ENCODE results near the gene CAVIN1.
"Not testable (repeated sequence)": the region's sequence is repeated elsewhere in the genome, so short reads cannot be mapped to it uniquely, and the experiment has no call there.

CAVIN1 gene

GRCh38 chr17:42395601-42396000, 27.5 kb downstream of the CAVIN1 start:
- H3K9me3 ChIP-seq (ENCODE audit: control insufficient read depth in 5 of 5, low read length in 5 of 5), result not testable (repeated sequence)
- H3K4me1 ChIP-seq (ENCODE audit: control insufficient read depth in 5 of 5, insufficient read depth in 5 of 5, low read length in 5 of 5), result peaks cover 0 to 13% (median 9%) of the 10 kb centered on the region in 5 donors

GRCh38 chr17:42394838-42395237, 28.2 kb downstream of the CAVIN1 start:
- H3K9ac ChIP-seq (ENCODE audit: low read length in 5 of 5), result no peak overlapping the region
- H3K36me3 ChIP-seq (ENCODE audit: control insufficient read depth in 5 of 5, insufficient read depth in 5 of 5, low read length in 5 of 5), result no peaks in the 10 kb centered on the region
- no peak overlapping the region for H3K27ac ChIP-seq (ENCODE audit: low read depth, low read length)
- no peaks in the 10 kb centered on the region for H3K9me3 ChIP-seq (ENCODE audit: control insufficient read depth in 5 of 5, low read length in 5 of 5)
- no peaks in the 10 kb centered on the region for H3K27me3 ChIP-seq (ENCODE audit: control insufficient read depth in 5 of 5, insufficient read depth in 4 of 5, low read length in 5 of 5)
- peaks cover 0 to 13% (median 9%) of the 10 kb centered on the region in 5 donors for H3K4me1 ChIP-seq (ENCODE audit: control insufficient read depth in 5 of 5, insufficient read depth in 5 of 5, low read length in 5 of 5)
- H3K4me3 ChIP-seq (ENCODE audit: low read depth in 1 of 5, low read length in 5 of 5), result no peak overlapping the region

More at GRCh38 chr17:42395601-42396000, 27.5 kb downstream of the CAVIN1 start:
- H3K9ac ChIP-seq (ENCODE audit: low read length in 5 of 5); H3K27ac ChIP-seq (ENCODE audit: low read depth, low read length); H3K36me3 ChIP-seq (ENCODE audit: control insufficient read depth in 5 of 5, insufficient read depth in 5 of 5, low read length in 5 of 5); H3K4me3 ChIP-seq (ENCODE audit: low read depth in 1 of 5, low read length in 5 of 5); H3K27me3 ChIP-seq (ENCODE audit: control insufficient read depth in 5 of 5, insufficient read depth in 4 of 5, low read length in 5 of 5): not testable (repeated sequence)

GRCh38 chr17:42392692-42393415, 30.2 kb downstream of the CAVIN1 start:
- Histone ChIP-seq H3K27ac (ENCODE audit: low read depth, low read length) (no peak overlapping the region), H3K9me3 (ENCODE audit: control insufficient read depth in 5 of 5, low read length in 5 of 5) (no peaks in the 10 kb centered on the region), H3K4me1 (ENCODE audit: control insufficient read depth in 5 of 5, insufficient read depth in 5 of 5, low read length in 5 of 5) (peaks cover 0 to 11% (median 5%) of the 10 kb centered on the region in 5 donors), H3K9ac (ENCODE audit: low read length in 5 of 5) (no peak overlapping the region), H3K36me3 (ENCODE audit: control insufficient read depth in 5 of 5, insufficient read depth in 5 of 5, low read length in 5 of 5) (no peaks in the 10 kb centered on the region), H3K4me3 (ENCODE audit: low read depth in 1 of 5, low read length in 5 of 5) (no peak overlapping the region), H3K27me3 (ENCODE audit: control insufficient read depth in 5 of 5, insufficient read depth in 4 of 5, low read length in 5 of 5) (no peaks in the 10 kb centered on the region)

- not testable (repeated sequence) for H3K27ac ChIP-seq (ENCODE audit: low read depth, low read length); H3K4me3 ChIP-seq (ENCODE audit: low read depth in 1 of 5, low read length in 5 of 5); H3K9me3 ChIP-seq (ENCODE audit: control insufficient read depth in 5 of 5, low read length in 5 of 5); H3K36me3 ChIP-seq (ENCODE audit: control insufficient read depth in 5 of 5, insufficient read depth in 5 of 5, low read length in 5 of 5); H3K27me3 ChIP-seq (ENCODE audit: control insufficient read depth in 5 of 5, insufficient read depth in 4 of 5, low read length in 5 of 5); H3K9ac ChIP-seq (ENCODE audit: low read length in 5 of 5)
- H3K4me1 ChIP-seq (ENCODE audit: control insufficient read depth in 5 of 5, insufficient read depth in 5 of 5, low read length in 5 of 5), result peaks cover 4 to 23% (median 15%) of the 10 kb centered on the region in 5 donors
These were observed 31.6 kb downstream of the CAVIN1 start for GRCh38 chr17:42391439-42391838.

GRCh38 chr17:42389899-42390298, 33.2 kb downstream of the CAVIN1 start:
- peaks cover 4 to 38% (median 23%) of the 10 kb centered on the region in 5 donors for H3K4me1 ChIP-seq (ENCODE audit: control insufficient read depth in 5 of 5, insufficient read depth in 5 of 5, low read length in 5 of 5)
- no peak overlapping the region for H3K27ac ChIP-seq (ENCODE audit: low read depth, low read length)
- no peaks in the 10 kb centered on the region for H3K27me3 ChIP-seq (ENCODE audit: control insufficient read depth in 5 of 5, insufficient read depth in 4 of 5, low read length in 5 of 5)
- no peak overlapping the region for H3K4me3 ChIP-seq (ENCODE audit: low read depth in 1 of 5, low read length in 5 of 5)
- no peaks in the 10 kb centered on the region for H3K36me3 ChIP-seq (ENCODE audit: control insufficient read depth in 5 of 5, insufficient read depth in 5 of 5, low read length in 5 of 5)
- no peak overlapping the region for H3K9ac ChIP-seq (ENCODE audit: low read length in 5 of 5)
- no peaks in the 10 kb centered on the region for H3K9me3 ChIP-seq (ENCODE audit: control insufficient read depth in 5 of 5, low read length in 5 of 5)

- H3K27ac ChIP-seq (ENCODE audit: low read depth, low read length), result peak overlapping the region; percentile 94
- no peaks in the 10 kb centered on the region for H3K27me3 ChIP-seq (ENCODE audit: control insufficient read depth in 5 of 5, insufficient read depth in 4 of 5, low read length in 5 of 5)
- H3K4me1 ChIP-seq (ENCODE audit: control insufficient read depth in 5 of 5, insufficient read depth in 5 of 5, low read length in 5 of 5), result peaks cover 4 to 42% (median 25%) of the 10 kb centered on the region in 5 donors
- no peaks in the 10 kb centered on the region for H3K9me3 ChIP-seq (ENCODE audit: control insufficient read depth in 5 of 5, low read length in 5 of 5)
- peak overlapping the region; percentile 58 to 94 (median 89) for H3K9ac ChIP-seq (ENCODE audit: low read length in 5 of 5)
- peak overlapping the region; percentile 43 to 98 (median 73) for H3K4me3 ChIP-seq (ENCODE audit: low read depth in 1 of 5, low read length in 5 of 5)
- H3K36me3 ChIP-seq (ENCODE audit: control insufficient read depth in 5 of 5, insufficient read depth in 5 of 5, low read length in 5 of 5), result no peaks in the 10 kb centered on the region
These were observed 34.0 kb downstream of the CAVIN1 start for GRCh38 chr17:42389135-42389417.

GRCh38 chr17:42388381-42389134, 34.5 kb downstream of the CAVIN1 start, which contains the start of gene STAT3:
Gene STAT3, minus strand, starts transcription at chr17:42388442. Its CDS starts 39,926 bp downstream, at chr17:42348516.
- peaks cover 4 to 42% (median 25%) of the 10 kb centered on the region in 5 donors for H3K4me1 ChIP-seq (ENCODE audit: control insufficient read depth in 5 of 5, insufficient read depth in 5 of 5, low read length in 5 of 5)
- no peaks in the 10 kb centered on the region for H3K9me3 ChIP-seq (ENCODE audit: control insufficient read depth in 5 of 5, low read length in 5 of 5)
- H3K4me3 ChIP-seq (ENCODE audit: low read depth in 1 of 5, low read length in 5 of 5), result peak within 1 kb of the TSS; percentile 82 to 98 (median 95)
- peak within 1 kb of the TSS; percentile 89 to 100 (median 97) for H3K9ac ChIP-seq (ENCODE audit: low read length in 5 of 5)
- H3K36me3 ChIP-seq (ENCODE audit: control insufficient read depth in 5 of 5, insufficient read depth in 5 of 5, low read length in 5 of 5), result no peaks in the 10 kb centered on the region
- H3K27me3 ChIP-seq (ENCODE audit: control insufficient read depth in 5 of 5, insufficient read depth in 4 of 5, low read length in 5 of 5), result no peaks in the 10 kb centered on the region
- peak within 1 kb of the TSS; percentile 98 for H3K27ac ChIP-seq (ENCODE audit: low read depth, low read length)

- H3K4me3 ChIP-seq (ENCODE audit: low read depth in 1 of 5, low read length in 5 of 5), result peak overlapping the region; percentile 82 to 98 (median 95)
- peak overlapping the region; percentile 84 to 100 (median 97) for H3K9ac ChIP-seq (ENCODE audit: low read length in 5 of 5)
- H3K9me3 ChIP-seq (ENCODE audit: control insufficient read depth in 5 of 5, low read length in 5 of 5), result no peaks in the 10 kb centered on the region
- H3K36me3 ChIP-seq (ENCODE audit: control insufficient read depth in 5 of 5, insufficient read depth in 5 of 5, low read length in 5 of 5), result no peaks in the 10 kb centered on the region
- H3K4me1 ChIP-seq (ENCODE audit: control insufficient read depth in 5 of 5, insufficient read depth in 5 of 5, low read length in 5 of 5), result peaks cover 4 to 42% (median 25%) of the 10 kb centered on the region in 5 donors
- H3K27me3 ChIP-seq (ENCODE audit: control insufficient read depth in 5 of 5, insufficient read depth in 4 of 5, low read length in 5 of 5), result no peaks in the 10 kb centered on the region
- peak overlapping the region; percentile 98 for H3K27ac ChIP-seq (ENCODE audit: low read depth, low read length)
These were observed 35.2 kb downstream of the CAVIN1 start for GRCh38 chr17:42387661-42388380.

- no peaks in the 10 kb centered on the region for H3K36me3 ChIP-seq (ENCODE audit: control insufficient read depth in 5 of 5, insufficient read depth in 5 of 5, low read length in 5 of 5)
- no peaks in the 10 kb centered on the region for H3K9me3 ChIP-seq (ENCODE audit: control insufficient read depth in 5 of 5, low read length in 5 of 5)
- peak overlapping the region; percentile 84 to 100 (median 97) for H3K9ac ChIP-seq (ENCODE audit: low read length in 5 of 5)
- H3K4me3 ChIP-seq (ENCODE audit: low read depth in 1 of 5, low read length in 5 of 5), result peak overlapping the region; percentile 82 to 98 (median 95)
- peak overlapping the region; percentile 98 for H3K27ac ChIP-seq (ENCODE audit: low read depth, low read length)
- no peaks in the 10 kb centered on the region for H3K27me3 ChIP-seq (ENCODE audit: control insufficient read depth in 5 of 5, insufficient read depth in 4 of 5, low read length in 5 of 5)
- peaks cover 4 to 47% (median 30%) of the 10 kb centered on the region in 5 donors for H3K4me1 ChIP-seq (ENCODE audit: control insufficient read depth in 5 of 5, insufficient read depth in 5 of 5, low read length in 5 of 5)
These were observed 36.0 kb downstream of the CAVIN1 start for GRCh38 chr17:42386777-42387657.

All from subcutaneous abdominal adipose tissue (tissue), 5 donors.